Caco-2 (cell line): ENCODE data around the gene SERTAD2. TPM values are rescaled to one million over a fixed set of nuclear protein-coding genes. Genes with fewer than 3 reads are reported as not detected.

Experiments
- BruUV-seq: library from RNA; stranded (reverse); fragments of 400-500 nt; replicated peaks from 2 replicates; lab custom pipeline; 2021; lab: Mats Ljungman, UMichigan
- CTCF ChIA-PET: fragments of 300-600 bp; sonication (Branson Sonifier 250); formaldehyde crosslinking; loops from one replicate; lab custom pipeline; 2022; ENCODE audit warnings: antibody characterized with exemption; lab: Charles Lee
- POLR2A ChIA-PET: fragments of 300-600 bp; sonication (Branson Sonifier 250); formaldehyde crosslinking; loops from one replicate; lab custom pipeline; 2022; ENCODE audit warnings: antibody characterized with exemption; lab: Charles Lee
- DNase-seq, 2 experiments: peaks; one replicate each; pipeline versions ENCODE4 v3.0.0 to v3.0.0-alpha.2; 2020 to 2022
- H3K27me3 ChIP-seq: replicated peaks from 2 replicates; pipeline ENCODE4 v1.6.0; 2011; ENCODE audit warnings: low read length; ENCODE audit not compliant: control insufficient read depth, insufficient read depth
- H3K36me3 ChIP-seq: 2 replicates; pipeline ENCODE4 v1.5.1; 2011; ENCODE audit warnings: low read length; ENCODE audit not compliant: control insufficient read depth, insufficient read depth
- H3K4me1 ChIP-seq: fragments of 250-450 bp; sonication (Bioruptor Pico); 2 replicates; pipeline ENCODE4 v1.5.1; 2020; ENCODE audit warnings: mild to moderate bottlenecking
- H3K4me3 ChIP-seq: 2 replicates; pipeline ENCODE4 v1.5.1; 2011; ENCODE audit warnings: low read depth, mild to moderate bottlenecking, control low read depth, low read length
- H3K9me3 ChIP-seq: fragments of 250-450 bp; sonication (Bioruptor Pico); 2 replicates; pipeline ENCODE4 v1.5.1; 2020; ENCODE audit warnings: mild to moderate bottlenecking, moderate library complexity
- H3K27ac Mint-ChIP-seq: one replicate; pipeline ENCODE4 v1.8.0; 2022; ENCODE audit warnings: mixed read lengths; ENCODE audit not compliant: unreplicated experiment
- H3K27me3 Mint-ChIP-seq: one replicate; pipeline ENCODE4 v1.8.0; 2022; ENCODE audit warnings: mixed read lengths; ENCODE audit not compliant: insufficient read depth, unreplicated experiment
- H3K36me3 Mint-ChIP-seq: one replicate; pipeline ENCODE4 v1.8.0; 2022; ENCODE audit warnings: mild to moderate bottlenecking, mixed read lengths; ENCODE audit not compliant: insufficient read depth, unreplicated experiment
- H3K4me1 Mint-ChIP-seq: one replicate; pipeline ENCODE4 v1.8.0; 2022; ENCODE audit warnings: low read depth, mixed read lengths; ENCODE audit not compliant: unreplicated experiment
- H3K4me3 Mint-ChIP-seq: one replicate; pipeline ENCODE4 v1.8.0; 2022; ENCODE audit warnings: mild to moderate bottlenecking, moderate library complexity, mixed read lengths; ENCODE audit not compliant: unreplicated experiment
- H3K9me3 Mint-ChIP-seq: one replicate; pipeline ENCODE4 v1.8.0; 2022; ENCODE audit warnings: mixed read lengths; ENCODE audit not compliant: unreplicated experiment
- CTCF ChIP-seq, 2 experiments: fragments of 200-600 bp in 1 of 2; IDR thresholded peaks; 1 replicate in 1 of 2; 2 replicates in 1 of 2; pipeline versions ENCODE4 v1.5.1 to v1.8.0; 2011 to 2022; ENCODE audit warnings: antibody characterized with exemption in 1 of 2, control low read depth in 1 of 2, inconsistent platforms in 1 of 2, low read depth in 1 of 2, low read length in 1 of 2, mild to moderate bottlenecking in 1 of 2, moderate library complexity in 1 of 2; ENCODE audit not compliant: insufficient read depth in 1 of 2, severe bottlenecking in 1 of 2, unreplicated experiment in 1 of 2
- intact Hi-C: fragments of 100-400 bp; cut with micrococcal nuclease; formaldehyde crosslinking; loops from one replicate; pipeline ENCODE4 v1.10.0; 2022; ENCODE audit not compliant: unreplicated experiment
- total RNA-seq: library from RNA; stranded (reverse); gene quantifications from 2 replicates; pipeline ENCODE4 v1.2.3, GENCODE V29; 2022

SERTAD2 gene
- total RNA-seq, 1 experiment from 2014 or later = 25.8 TPM

- no peaks in the 10 kb centered on the region for H3K36me3 Mint-ChIP-seq
- no peak for DNase-seq
- H3K4me1 Mint-ChIP-seq = peaks cover 12% of the 10 kb centered on the region
- Histone ChIP-seq H3K4me3 (no peak overlapping the region), H3K36me3 (no peaks in the 10 kb centered on the region), H3K9me3 (no peaks in the 10 kb centered on the region), H3K27me3 (no peaks in the 10 kb centered on the region), H3K4me1 (peaks cover 21% of the 10 kb centered on the region)
- intact Hi-C loops = no loop called here
- ChIA-PET CTCF (no interaction called here), POLR2A (no interaction called here)
- TF ChIP-seq CTCF (IDR thresholded peaks at IDR 0.05; ENCODE audit: insufficient read depth in 1 of 2, low read depth in 1 of 2, low read length in 1 of 2, severe bottlenecking in 1 of 2, unreplicated experiment in 1 of 2) = no peak
- no peaks in the 10 kb centered on the region for H3K27me3 Mint-ChIP-seq
- no TSS peak for BruUV-seq
- no peak overlapping the region for H3K4me3 Mint-ChIP-seq
- H3K9me3 Mint-ChIP-seq = no peaks in the 10 kb centered on the region
- H3K27ac Mint-ChIP-seq = no peak overlapping the region
These were observed 43.3 kb downstream of the SERTAD2 start for GRCh38 chr2:64610316-64610855.

GRCh38 chr2:64609942-64610281, 43.8 kb downstream of the SERTAD2 start:
- no peaks in the 10 kb centered on the region for H3K27me3 ChIP-seq
- no peak for TF ChIP-seq CTCF (IDR thresholded peaks at IDR 0.05; ENCODE audit: insufficient read depth in 1 of 2, low read depth in 1 of 2, low read length in 1 of 2, severe bottlenecking in 1 of 2, unreplicated experiment in 1 of 2)
- DNase-seq = no peak
- Mint-ChIP-seq H3K36me3 (no peaks in the 10 kb centered on the region), H3K4me3 (no peak overlapping the region), H3K4me1 (peaks cover 12% of the 10 kb centered on the region), H3K9me3 (peaks cover 1% of the 10 kb centered on the region), H3K27me3 (no peaks in the 10 kb centered on the region), H3K27ac (no peak overlapping the region)
- no peak overlapping the region for H3K4me3 ChIP-seq
- H3K9me3 ChIP-seq = no peaks in the 10 kb centered on the region
- no TSS peak for BruUV-seq
- H3K36me3 ChIP-seq = no peaks in the 10 kb centered on the region
- H3K4me1 ChIP-seq = peaks cover 21% of the 10 kb centered on the region
- ChIA-PET POLR2A (no interaction called here), CTCF (no interaction called here)
- intact Hi-C loops = no loop called here

DNA sequence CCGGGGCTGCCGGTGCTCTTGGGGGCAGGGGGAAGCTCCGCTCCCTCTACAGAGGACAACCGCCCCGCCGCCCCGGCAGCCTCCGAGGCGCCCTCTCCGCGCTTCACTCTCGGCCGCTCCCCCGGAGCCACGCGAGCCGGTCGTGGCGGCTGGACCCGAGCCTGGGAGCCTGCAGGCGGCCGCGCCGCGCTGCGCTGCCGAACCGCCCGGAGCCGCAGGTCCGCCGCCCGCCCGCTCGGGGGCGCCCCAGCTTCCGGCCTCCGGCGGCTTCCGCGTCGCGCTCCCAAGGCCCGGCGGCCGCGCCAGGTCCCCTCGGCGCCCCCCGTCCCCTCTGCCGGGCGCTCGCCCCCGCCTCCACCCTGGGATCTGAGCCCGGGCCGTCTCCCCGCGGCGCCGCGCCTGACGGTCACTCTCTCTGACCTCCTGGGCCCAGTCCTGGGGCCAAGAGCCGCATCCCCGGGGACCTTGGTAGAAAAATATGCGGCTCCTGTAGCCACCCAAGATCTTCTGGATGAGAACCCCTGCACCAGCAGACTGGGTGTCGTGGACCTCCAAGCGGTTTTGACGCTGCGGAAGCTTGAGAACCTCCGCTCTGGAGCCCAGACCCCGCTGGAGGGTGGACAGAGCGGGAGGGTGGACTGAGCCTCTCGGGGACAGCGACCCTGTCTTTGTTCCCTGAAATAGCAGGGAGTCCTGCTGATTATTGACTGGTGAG, 44.3 kb downstream of the SERTAD2 start:
- Mint-ChIP-seq H3K27me3 (no peaks in the 10 kb centered on the region), H3K4me3 (no peak overlapping the region), H3K27ac (no peak overlapping the region), H3K4me1 (peaks cover 12% of the 10 kb centered on the region), H3K9me3 (peaks cover 7% of the 10 kb centered on the region), H3K36me3 (no peaks in the 10 kb centered on the region)
- Histone ChIP-seq H3K4me1 (peaks cover 21% of the 10 kb centered on the region), H3K9me3 (no peaks in the 10 kb centered on the region), H3K27me3 (no peaks in the 10 kb centered on the region), H3K36me3 (no peaks in the 10 kb centered on the region), H3K4me3 (no peak overlapping the region)
- CTCF ChIA-PET = no interaction called here
- POLR2A ChIA-PET = no interaction called here
- TF ChIP-seq CTCF (IDR thresholded peaks at IDR 0.05; ENCODE audit: insufficient read depth in 1 of 2, low read depth in 1 of 2, low read length in 1 of 2, severe bottlenecking in 1 of 2, unreplicated experiment in 1 of 2) = no peak
- BruUV-seq = no TSS peak
- DNase-seq = no peak
- intact Hi-C loops = no loop called here
